Measurements from ENCODE around the gene RIMS3.

- TF ChIP-seq CTCF (IDR thresholded peaks at IDR 0.05): no peak
- TF ChIP-seq POLR2A (IDR thresholded peaks at IDR 0.05): no peak
Measured at GRCh38 chr1:40649592-40649930, 15.9 kb downstream of the RIMS3 start.
